ENCODE measurements around the gene TRIM17. TPM values are rescaled to one million over a fixed set of nuclear protein-coding genes. Genes with fewer than 3 reads are reported as not detected.

TRIM17 gene
- total and polyA plus RNA-seq, 9 of the 15 experiments (the other 6 are each of a cell fraction or from before 2014, with no cell fraction given), result not detected

- TF ChIP-seq ELK3 (CRISPR knock-in tag; IDR thresholded peaks at IDR 0.05) (0 out of 2 replicates have a peak, but pooled peaks have one; percentile 25), PHF21A (IDR thresholded peaks at IDR 0.05; ENCODE audit: borderline replicate concordance, low read depth) (no peak; the same call in 1 of the 2 replicates), HLTF (IDR thresholded peaks at IDR 0.05) (no peak; the same call in 1 of the 2 replicates), GATAD2A (IDR thresholded peaks at IDR 0.05) (no peak), FOXA3 (CRISPR knock-in tag; conservative IDR thresholded peaks at IDR 0.05 in 1 of 2, IDR thresholded peaks at IDR 0.05 in 1 of 2) (no peak), LARP7 (IDR thresholded peaks at IDR 0.05) (no peak), KLF10 (CRISPR knock-in tag; IDR thresholded peaks at IDR 0.05) (no peak), ZNF174 (CRISPR knock-in tag; IDR thresholded peaks at IDR 0.05) (no peak), UBTF (IDR thresholded peaks at IDR 0.05; ENCODE audit: borderline replicate concordance in 1 of 2, low read depth in 2 of 2, low read length in 2 of 2) (no peak), ZNF655 (CRISPR knock-in tag; IDR thresholded peaks at IDR 0.05) (no peak), BMI1 (IDR thresholded peaks at IDR 0.05; ENCODE audit: low read length) (no peak), NR3C1 (CRISPR knock-in tag; IDR thresholded peaks at IDR 0.05) (no peak), WHSC1 (IDR thresholded peaks at IDR 0.05; ENCODE audit: low read length) (no peak), ZBTB12 (CRISPR knock-in tag; IDR thresholded peaks at IDR 0.05) (no peak), MAFK (IDR thresholded peaks at IDR 0.05; ENCODE audit: low read length) (no peak), HNRNPLL (IDR thresholded peaks at IDR 0.05; ENCODE audit: low read depth, low read length, poor library complexity, severe bottlenecking) (no peak), NR0B1 (IDR thresholded peaks at IDR 0.05; ENCODE audit: partially characterized antibody) (no peak), BRF2 (IDR thresholded peaks at IDR 0.05; ENCODE audit: borderline replicate concordance, insufficient read depth, insufficient read length) (no peak), DDX20 (tag; IDR thresholded peaks at IDR 0.05; ENCODE audit: low read depth) (no peak), SP1 (CRISPR knock-in tag; IDR thresholded peaks at IDR 0.05) (peak; percentile 83; the same call in 1 of the 2 replicates)
Observed at GRCh38 chr1:228459091-228459993, 42.7 kb upstream of the TRIM17 start (continued).

All from K562 (cell line).